HG02610 (cell line): ENCODE measurements around the gene FBH1.
"Not testable (repeated sequence)": the region's sequence is repeated elsewhere in the genome, so short reads cannot be mapped to it uniquely, and the experiment has no call there.

Source experiments
- ATAC-seq: cut with Tn5 transposase; IDR thresholded peaks from one replicate; pipeline ENCODE4 v1.9.1; 2021; ENCODE audit warnings: mild to moderate bottlenecking, moderate library complexity; ENCODE audit not compliant: unreplicated experiment

The FBH1 gene

GRCh38 chr10:5958077-5958476 lies 68.0 kb downstream of the FBH1 start:
- ATAC-seq: no peak

- no peak for ATAC-seq
Measured at GRCh38 chr10:5958675-5959074, 68.6 kb downstream of the FBH1 start.

- ATAC-seq: no peak
Measured at GRCh38 chr10:5959142-5959541, 69.1 kb downstream of the FBH1 start.

- no peak for ATAC-seq
Measured at GRCh38 chr10:5959581-5960069, 69.6 kb downstream of the FBH1 start.

- ATAC-seq: no peak
Measured at GRCh38 chr10:5960070-5960972, 70.3 kb downstream of the FBH1 start.

GRCh38 chr10:5960973-5961275 lies 70.9 kb downstream of the FBH1 start:
- ATAC-seq: not testable (repeated sequence)

- no peak for ATAC-seq
Measured at GRCh38 chr10:5961405-5962100, 71.5 kb downstream of the FBH1 start.

- ATAC-seq: not testable (repeated sequence)
Measured at GRCh38 chr10:5962358-5962940, 72.4 kb downstream of the FBH1 start.

- no peak for ATAC-seq
Measured at GRCh38 chr10:5963071-5963470, 73.0 kb downstream of the FBH1 start.

- ATAC-seq: no peak
Measured at GRCh38 chr10:5963591-5963990, 73.5 kb downstream of the FBH1 start.

GRCh38 chr10:5964736-5965135 lies 74.7 kb downstream of the FBH1 start:
- no peak for ATAC-seq

- ATAC-seq: no peak
Measured at GRCh38 chr10:5965266-5965665, 75.2 kb downstream of the FBH1 start.

- ATAC-seq: no peak
Measured at GRCh38 chr10:5968037-5968680, 78.1 kb downstream of the FBH1 start.

- no peak for ATAC-seq
Measured at GRCh38 chr10:5968681-5969453, 78.8 kb downstream of the FBH1 start.

GRCh38 chr10:5970066-5970465 lies 80.0 kb downstream of the FBH1 start:
- ATAC-seq: no peak

- ATAC-seq: no peak
Measured at GRCh38 chr10:5970527-5970926, 80.5 kb downstream of the FBH1 start.

GRCh38 chr10:5971315-5971832 lies 81.3 kb downstream of the FBH1 start:
- ATAC-seq: no peak

- no peak for ATAC-seq
Measured at GRCh38 chr10:5971886-5972285, 81.8 kb downstream of the FBH1 start.

GRCh38 chr10:5973069-5973468 lies 83.0 kb downstream of the FBH1 start:
- no peak for ATAC-seq
